ENCODE data around the gene PTCHD1. TPM values are rescaled to one million over a fixed set of nuclear protein-coding genes. Genes with fewer than 3 reads are reported as not detected.

Gene PTCHD1
- total RNA-seq, 1 donor from 2014 or later: 0.06 TPM

DNA sequence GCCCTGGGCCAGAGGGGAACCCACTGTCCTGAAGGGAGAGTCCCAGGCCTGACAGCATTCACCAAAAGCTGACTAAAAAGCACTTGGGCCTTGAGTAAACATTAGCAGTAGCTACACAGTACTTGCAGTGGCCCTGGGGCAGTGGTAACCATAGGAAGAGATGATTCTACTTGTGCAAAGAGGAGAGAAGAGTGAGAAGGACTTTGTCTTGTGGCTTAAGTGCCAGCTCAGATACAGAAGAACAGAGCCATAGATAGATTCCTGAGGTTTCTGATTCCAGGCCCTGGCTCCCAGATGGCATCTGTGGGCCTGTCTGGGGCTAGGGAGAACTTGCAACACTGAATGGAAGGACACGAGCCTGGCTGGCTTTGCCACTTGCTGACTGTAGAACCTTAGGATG, 100.5 kb downstream of the PTCHD1 start:
- DNase-seq (ENCODE audit: low read depth): no peak
- no peak overlapping the region for H3K4me3 ChIP-seq (ENCODE audit: low read depth, low read length)
- TF ChIP-seq CTCF (conservative IDR thresholded peaks at IDR 0.05; ENCODE audit: low read depth, low read length): no peak

GRCh38 chrX:23435575-23435974, 100.9 kb downstream of the PTCHD1 start:
- DNase-seq (ENCODE audit: low read depth): no peak
- no peak overlapping the region for H3K4me3 ChIP-seq (ENCODE audit: low read depth, low read length)
- TF ChIP-seq CTCF (conservative IDR thresholded peaks at IDR 0.05; ENCODE audit: low read depth, low read length): no peak

DNA sequence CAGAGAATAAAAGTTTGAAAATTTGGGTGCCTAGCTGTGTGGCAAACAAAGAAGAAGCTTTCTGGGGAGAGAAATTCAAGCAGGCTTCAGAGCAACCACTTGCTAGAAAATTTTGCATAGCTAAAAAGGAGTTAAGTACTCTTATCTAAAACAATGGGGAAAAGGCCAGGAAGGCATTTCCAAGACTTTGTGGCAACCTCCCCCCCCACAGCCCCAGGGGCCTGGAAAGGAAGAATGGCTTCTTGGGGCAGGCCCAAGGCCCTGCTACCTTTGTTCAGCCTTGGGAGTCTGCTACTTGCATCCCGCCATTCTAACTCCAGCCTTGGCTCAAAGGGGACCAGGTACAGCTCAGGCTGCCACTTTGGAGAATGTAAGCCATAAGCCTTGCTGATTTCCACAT, 102.2 kb downstream of the PTCHD1 start:
- DNase-seq (ENCODE audit: low read depth): no peak
- TF ChIP-seq CTCF (conservative IDR thresholded peaks at IDR 0.05; ENCODE audit: low read depth, low read length): no peak
- H3K4me3 ChIP-seq (ENCODE audit: low read depth, low read length): no peak overlapping the region

- no peak overlapping the region for H3K4me3 ChIP-seq (ENCODE audit: low read depth, low read length)
- TF ChIP-seq CTCF (conservative IDR thresholded peaks at IDR 0.05; ENCODE audit: low read depth, low read length): no peak
- DNase-seq (ENCODE audit: low read depth): no peak
These were observed 116.6 kb downstream of the PTCHD1 start for GRCh38 chrX:23451266-23451665.

All from epithelial cell of proximal tubule (primary cell).